TTC549 (cell line): Measurements from ENCODE around the gene SH3D21.

Source experiments
- FAIRE-seq: peaks from 2 replicates; lab custom pipeline; 2012; peaks lifted over from hg19 to GRCh38; lab: Jason Lieb, UNC

SH3D21 gene

DNA sequence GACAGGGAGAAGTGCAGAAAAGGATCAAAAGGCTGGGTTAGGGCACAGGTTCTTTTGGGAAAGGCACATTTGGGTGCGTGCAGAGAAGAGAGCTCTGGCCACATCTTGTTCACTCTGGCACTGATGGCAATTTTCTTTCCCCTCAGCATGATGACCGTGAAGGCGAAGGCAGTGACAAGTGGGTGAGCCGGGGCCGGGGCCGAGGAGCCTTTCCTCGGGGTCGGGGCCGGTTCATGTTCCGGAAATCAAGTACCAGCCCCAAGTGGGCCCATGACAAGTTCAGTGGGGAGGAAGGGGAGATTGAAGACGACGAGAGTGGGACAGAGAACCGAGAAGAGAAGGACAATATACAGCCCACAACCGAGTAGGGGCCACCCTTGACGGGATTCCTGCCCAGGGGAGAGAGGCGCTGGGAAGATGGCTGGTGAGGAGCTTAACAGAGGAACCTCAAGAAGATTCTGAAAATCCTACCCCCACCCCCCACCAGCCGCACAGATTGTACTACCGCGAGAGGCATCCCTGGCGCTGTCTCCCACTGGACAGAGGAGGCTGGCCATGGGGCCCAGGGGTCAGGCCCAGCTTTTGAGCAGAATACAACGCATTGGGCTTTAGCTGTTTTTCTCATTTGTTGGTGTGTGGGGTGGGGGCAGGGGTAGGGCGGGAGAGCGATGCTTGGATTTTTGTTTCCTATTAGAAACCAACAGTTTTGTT is 2.4 kb upstream of the SH3D21 start:
- no peak for FAIRE-seq

DNA sequence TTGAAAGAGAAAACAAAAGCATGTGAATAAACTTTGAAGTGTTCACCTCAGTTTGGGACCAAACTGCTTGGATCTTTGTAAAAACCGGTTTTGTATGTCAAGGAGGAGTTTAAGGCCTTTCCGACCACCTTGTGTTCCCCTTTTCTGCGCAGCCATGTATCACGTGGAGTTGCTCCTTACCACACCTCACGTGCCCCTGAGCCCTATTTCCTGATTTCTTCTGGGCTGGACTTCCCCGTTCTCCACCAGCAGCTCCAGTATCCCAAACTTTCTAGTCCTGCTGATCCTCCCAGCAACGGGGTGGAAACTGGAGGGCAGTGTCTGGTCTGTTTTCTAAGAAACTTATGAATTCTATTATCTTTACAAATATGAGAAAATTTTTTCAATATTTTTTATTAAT is 1.6 kb upstream of the SH3D21 start:
- FAIRE-seq, result no peak

DNA sequence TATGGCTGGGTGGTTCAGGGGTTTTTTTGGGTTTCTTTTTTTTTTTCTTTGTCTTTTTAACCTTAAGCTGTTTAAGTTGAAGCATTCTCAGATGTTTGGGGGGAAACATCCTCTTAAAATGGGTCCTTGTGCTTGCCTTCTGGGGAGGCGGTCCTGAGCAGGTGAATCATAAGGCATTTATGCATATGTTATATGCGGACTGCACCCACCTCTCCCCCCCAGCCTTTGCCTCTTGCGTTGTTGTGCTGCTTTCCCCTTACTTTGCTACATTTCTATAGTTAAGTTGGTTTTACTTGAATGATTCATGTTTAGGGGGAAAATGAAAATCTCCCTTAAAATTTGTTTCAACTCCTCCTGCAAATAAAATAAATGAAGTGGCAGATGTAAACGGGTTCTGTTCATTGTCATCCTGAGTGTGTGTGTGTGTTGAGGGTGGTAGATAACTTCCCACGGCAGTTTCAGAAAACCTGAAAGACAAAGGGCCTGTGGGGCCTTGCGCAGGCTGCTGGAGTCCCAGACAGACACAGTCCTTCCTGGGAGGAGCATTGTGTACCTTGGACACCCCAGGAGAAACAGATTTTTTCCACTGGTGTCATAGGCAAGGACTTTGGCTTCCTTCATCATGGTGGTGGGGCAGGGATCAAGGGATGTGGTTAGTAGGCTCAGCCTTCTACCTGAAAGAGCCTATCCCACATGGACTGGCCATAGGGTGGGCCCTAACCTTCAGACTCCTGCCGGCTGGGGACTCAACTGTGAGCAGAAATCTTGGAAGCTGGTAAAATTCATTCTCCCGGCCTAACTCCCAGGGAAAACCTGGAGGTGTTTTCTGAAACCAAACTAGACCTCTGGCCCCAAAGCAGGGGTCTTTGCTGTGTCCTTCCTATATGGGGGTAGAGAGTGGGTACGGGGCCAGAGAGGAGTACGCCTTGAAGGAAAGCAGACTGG is 926 bp upstream of the SH3D21 start:
- no peak for FAIRE-seq

DNA sequence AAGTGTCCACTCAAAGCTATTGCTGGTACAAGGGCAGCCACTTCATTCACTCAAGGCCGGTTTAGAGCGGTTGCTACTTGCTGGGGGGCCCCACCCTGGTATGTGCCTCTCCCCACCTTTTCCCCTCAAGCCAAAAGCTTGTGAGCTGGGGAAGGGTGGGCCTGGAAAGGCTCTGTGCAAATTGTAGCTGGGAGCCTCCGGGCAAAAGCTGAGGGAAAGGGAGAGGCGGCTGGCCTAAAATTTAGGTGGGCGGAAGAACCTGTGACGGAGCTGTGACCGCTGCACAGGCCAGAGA is 306 bp upstream of the SH3D21 start:
- no peak for FAIRE-seq

DNA sequence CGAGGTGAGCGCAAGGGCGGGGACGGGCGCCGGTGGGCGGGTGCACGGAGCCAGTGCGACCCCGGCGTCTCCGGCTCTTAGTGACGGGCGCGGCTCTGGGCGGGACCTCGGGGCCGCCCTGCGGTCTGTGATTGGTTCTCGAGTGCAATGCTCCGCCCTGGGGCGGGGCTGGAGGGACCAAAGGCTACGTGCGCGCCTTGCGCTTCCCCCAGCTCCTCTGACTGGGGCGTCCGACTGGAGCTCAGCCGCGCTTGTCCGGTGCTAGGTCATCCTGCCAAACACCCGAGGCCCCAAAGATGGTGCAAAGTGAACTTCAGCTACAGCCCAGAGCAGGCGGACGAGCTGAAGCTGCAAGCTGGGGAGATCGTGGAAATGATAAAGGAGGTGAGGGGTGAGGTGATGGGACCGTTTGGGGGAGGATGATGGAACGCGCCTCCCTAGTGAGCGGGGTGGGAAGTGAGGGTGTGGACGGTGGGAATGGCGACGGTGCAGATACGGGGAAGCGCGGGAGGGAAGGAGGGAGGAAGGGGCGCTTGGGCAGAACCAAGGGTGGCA is 811 bp downstream of the SH3D21 start:
- FAIRE-seq, result no peak

DNA sequence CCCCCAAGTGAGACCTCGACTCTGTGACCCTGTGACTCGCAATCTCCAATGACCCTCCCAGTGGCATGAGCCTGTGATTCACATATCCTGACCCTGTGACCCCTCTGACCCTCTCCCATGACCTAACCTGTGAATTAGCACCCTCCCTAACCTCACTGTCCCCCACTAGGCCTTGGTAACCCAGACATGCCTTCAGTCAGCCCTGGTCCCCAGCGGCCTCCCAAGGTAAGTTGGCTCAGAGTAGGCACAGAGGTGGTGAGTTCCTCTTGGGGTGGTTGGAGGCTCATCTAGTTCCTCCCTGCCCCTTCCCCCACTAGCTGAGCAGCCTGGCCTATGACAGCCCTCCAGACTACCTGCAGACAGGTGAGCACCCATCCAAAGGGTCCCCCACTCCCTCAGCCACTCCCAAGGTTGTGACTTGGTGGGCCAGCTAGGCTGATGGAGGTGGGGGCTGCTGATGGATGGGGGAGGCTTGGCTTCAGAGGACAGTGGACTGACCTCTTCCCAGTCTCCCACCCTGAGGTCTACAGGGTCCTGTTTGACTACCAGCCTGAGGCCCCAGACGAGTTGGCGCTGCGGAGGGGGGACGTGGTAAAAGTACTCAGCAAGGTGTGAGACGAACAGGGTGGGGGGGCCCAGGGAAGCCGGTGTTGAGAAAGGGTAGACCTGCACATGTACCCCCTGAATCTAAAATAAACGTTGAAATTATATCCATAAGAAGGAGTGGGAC is 1.6 kb downstream of the SH3D21 start:
- no peak for FAIRE-seq

DNA sequence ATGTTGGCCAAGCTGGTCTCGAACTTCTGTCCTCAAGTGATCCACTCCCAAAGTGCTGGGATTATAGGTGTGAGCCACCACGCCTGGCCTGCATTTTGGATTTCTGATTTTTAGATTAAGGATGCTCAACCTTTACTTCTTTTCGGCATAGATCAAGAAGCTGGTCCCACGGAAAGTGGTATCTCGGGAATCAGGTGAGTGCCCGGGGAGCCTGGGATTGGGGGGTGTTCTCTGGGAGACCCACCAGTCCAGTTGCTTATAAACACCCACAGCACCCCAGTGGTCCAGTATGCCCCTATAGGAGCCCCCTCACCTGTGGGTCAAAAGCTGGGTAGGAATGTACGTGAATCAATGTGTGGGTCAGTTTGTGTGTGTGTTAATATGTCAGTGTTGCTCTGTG is 3.2 kb downstream of the SH3D21 start:
- FAIRE-seq, result no peak

DNA sequence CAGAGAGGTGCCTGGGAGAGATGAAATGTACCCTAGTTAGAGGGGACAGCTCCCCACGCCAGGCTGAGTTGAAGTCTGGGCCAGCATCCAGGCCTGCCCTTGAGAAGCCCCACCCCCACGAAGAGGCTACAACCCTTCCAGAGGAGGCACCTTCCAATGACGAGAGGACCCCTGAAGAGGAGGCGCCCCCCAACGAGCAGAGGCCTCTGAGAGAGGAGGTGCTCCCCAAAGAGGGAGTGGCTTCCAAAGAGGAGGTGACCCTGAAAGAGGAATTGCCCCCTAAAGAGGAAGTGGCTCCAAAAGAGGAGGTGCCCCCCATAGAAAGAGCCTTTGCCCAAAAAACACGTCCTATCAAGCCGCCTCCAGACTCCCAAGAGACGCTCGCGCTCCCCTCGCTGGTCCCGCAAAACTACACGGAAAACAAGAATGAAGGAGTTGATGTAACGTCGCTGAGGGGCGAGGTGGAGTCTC is 14.2 kb downstream of the SH3D21 start:
- FAIRE-seq, result no peak

DNA sequence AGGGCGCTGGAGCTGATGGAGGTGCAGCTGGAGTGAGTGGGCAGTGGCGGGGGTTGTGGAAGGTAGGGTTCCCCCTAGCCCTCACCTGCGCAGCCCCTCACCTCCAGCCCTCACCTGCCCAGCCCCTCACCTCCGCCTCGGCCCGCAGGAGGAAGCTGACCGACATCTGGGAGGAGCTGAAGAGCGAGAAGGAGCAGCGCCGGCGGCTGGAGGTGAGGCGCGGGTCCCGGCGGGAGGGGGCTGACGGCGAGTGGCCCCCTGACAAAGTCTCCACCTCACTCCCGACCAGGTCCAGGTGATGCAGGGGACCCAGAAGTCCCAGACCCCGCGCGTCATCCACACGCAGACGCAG is 14.6 kb downstream of the SH3D21 start:
- FAIRE-seq, result no peak

DNA sequence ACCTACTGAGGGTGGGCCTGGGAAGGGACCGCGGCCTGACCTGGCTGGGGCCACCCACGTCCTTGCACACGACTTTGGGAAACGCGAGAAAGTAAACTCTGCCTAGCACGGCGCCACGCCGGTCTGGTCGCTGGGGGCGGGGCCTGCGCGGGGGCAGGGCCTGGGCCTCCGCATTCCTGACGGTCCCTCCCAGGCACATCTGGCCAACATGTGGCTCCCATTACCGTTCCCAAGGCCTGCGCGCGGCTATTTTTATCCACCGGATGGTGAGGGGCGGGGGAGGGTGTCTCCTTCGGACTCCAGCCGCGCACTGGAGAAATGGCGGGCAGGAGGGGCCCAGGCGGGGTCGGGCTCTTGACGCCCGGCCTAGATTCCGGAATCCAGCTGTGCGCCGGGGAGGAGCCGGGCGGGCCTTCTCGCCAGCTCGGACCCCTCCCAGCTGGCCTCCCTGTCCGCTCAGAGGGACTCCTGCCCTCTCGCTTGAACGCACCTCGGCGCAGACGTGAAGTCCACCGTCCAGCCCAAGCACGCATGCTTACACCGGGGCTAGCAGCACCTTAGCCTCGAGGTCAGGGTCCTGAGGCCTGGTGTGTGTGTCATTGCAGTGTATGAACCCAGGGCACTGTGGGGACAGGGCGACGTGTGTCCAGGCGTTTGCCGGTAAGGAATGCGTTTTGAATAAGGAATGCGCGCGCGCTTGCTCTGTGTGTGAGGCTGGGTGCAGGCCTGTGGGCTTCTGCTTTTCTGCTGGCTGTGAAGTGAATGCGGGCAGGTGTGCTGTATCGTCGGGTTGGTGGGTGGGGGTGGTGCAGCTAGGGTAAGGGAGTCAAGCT is 15.2 kb downstream of the SH3D21 start:
- no peak for FAIRE-seq

DNA sequence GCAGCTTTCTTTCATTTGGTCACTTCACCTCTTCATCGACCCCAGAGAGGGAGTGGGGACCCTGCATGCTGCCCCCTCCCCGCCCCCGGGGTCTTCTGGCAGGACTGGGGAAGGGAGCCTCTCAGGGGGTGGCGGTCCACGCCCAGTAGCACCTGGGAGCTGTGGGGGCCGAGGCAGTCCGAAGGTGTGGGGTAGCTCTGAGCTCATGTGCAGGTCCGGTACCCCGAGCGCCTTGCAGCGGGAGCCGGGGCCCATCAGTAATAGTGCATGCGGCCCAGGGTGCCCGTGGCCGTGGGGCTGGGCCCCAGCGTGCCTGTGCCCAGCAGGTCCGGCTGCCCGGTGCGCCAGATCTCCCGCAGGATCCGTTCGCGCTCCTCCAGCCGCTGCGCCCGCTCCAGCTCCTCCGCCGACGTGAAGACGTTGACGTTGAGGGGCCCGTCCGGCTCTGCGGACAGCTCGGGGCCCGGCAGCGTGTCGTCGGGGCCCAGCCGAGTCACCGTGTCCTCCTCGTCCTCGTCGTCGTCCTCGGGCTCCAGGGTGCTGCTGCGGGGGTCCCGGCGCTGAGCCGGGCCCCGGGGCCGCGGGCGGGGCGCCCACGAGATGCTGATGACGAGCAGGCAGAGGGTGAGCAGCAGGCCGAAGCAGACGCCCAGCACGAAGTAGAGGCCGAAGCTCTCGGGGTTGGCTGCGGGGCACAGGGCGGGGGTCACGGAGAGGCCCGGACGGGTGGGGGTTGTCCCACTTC is 16.0 kb downstream of the SH3D21 start:
- FAIRE-seq, result no peak

DNA sequence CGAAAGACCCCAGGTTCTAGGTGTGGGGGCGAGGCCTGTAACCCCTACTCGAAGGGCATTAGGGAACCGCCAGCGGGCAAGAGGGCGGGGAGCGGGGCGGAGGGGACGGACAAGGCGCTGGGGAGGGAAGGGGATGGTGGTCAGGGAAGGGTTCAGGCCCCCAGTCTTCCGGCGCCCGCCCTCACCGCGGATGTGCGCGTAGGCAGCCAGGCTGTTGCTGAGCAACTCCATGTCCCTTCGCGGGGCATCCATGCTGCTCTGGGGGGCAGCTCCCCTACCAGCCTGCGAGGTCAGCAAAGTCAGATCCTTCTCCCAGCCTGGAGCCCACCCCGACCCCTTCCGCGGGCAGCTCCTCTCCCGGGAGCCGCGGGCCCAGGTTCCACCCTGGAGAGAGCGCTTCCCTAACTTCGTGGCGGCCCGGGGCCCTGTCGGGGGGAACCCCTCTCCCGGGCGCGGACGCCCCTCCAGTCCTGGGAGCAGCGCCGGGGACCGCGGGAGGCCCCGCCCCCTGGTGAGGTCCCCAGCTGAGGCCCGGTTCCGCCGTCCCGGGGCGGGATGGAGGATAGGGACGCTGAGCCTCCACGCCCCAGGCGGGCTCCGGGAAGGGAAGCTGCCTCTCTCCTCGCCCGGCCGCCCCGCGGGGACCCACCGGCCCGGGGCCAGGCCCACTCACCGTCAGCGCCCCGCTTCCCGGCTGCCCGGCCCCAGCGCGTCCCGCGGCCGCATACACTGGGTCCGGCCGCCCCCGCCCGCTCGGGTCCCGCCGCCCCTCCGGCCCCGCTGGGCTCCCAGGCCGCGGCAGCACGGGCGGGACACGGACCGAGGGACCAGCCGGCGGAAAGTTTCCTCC is 16.8 kb downstream of the SH3D21 start:
- FAIRE-seq, result no peak

DNA sequence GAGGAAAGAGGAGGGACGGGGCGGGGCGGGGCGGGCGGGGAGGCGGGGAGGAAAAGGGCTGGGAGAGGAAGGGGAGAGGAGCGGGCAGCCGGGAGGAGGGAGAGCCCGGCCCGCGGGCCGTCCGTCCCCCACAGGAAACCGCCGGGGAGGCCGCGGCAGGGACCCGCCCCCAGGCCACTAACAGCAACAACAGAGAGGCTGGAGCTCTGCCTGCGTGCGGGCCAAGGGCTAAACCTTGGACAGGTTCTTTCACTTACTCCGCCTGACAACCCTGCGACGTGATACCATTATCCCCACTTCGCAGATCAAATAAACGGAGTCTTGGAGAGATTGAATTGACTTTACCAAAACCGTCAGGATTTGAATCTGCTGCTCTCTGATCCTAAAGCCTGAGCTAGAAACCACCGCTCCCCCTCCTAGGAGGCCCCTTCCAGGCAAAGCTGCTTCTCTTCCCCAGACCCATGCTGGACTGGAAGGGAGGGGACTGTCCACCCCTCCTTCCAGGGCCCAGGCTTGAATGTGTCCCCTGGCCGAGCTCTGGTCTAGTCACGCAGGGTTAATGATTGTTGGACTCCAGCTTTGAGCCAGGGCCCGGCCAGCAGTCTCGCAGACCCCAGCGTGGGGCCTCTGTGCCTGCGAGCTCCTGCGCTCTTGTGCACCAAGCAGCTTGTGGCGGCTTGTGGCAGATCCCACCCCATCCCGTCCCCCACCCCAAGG is 17.6 kb downstream of the SH3D21 start, which contains the start of gene EVA1B:
Gene EVA1B (minus strand): TSS at position 10 of the 717 bp plus-strand sequence. CDS start 608 bp downstream, outside the sequence.
- no peak for FAIRE-seq

DNA sequence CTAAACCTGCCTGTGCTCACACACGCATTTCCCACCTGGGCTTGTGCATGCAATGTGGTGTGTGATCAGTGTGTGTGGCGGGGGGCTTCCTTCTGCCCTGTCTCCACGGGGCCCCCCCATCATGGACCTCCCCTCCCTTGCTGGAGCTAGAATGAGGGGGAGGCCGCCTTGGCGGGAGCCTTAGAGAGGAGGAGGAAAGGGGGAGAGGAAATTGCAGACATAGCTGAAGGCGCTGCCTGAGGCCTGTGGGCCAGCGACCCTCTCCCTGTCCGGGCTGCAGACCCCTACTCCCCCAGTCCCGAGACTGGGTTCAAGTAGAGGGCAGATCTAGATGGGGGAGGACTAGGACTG is 18.2 kb downstream of the SH3D21 start:
- no peak for FAIRE-seq

DNA sequence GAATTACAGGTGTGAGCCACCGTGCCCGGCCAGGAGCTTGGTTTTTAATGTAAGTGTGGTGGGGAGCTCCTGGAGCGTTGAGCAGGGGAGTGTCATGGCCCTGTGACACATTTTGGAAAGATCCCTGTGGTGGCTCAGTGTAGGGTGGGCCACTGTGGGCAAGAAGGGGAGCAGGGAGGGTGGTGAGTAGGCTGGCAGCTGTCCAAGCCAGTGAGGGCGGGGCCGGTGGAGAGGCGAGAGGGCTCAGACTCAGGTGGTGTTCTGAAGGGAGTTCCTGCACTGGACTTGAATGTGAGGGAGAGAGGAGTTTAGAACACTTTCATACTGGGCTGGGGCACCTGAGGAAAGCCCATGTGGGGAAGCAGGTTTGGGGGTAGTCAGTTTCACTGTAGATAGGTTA is 20.3 kb downstream of the SH3D21 start:
- no peak for FAIRE-seq

DNA sequence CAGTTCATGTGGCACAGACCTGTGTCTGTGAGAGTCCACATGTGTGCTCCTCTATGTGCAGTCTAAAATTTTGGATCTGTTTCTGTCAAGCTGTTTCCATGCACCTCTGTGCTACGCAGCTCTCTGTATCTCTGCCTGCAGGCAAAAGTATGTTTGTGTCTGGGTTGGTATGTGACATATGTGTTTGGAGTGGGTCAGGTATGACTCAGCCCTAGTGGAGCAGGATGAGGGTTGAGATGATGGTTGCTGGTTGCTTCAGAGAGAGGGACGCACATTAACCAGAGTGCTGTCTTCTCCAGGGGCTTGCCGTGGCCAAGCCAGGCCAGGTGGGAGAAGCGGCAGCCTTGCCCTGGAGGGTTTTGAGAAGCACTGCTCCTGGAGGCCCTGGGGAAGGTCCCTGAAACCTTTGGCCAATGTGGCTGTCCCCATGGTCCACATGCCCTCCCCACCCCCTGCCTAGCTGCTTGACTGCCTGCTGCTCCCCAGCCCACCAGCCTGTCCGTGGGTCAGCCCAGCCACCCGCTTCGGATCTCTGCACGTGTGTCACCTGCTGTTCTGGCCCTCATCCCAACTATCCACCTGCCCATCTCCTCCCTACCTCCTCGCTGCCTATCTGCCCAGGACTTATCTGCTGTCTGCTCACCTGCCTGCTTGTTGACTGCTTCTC is 21.4 kb downstream of the SH3D21 start:
- FAIRE-seq, result no peak

DNA sequence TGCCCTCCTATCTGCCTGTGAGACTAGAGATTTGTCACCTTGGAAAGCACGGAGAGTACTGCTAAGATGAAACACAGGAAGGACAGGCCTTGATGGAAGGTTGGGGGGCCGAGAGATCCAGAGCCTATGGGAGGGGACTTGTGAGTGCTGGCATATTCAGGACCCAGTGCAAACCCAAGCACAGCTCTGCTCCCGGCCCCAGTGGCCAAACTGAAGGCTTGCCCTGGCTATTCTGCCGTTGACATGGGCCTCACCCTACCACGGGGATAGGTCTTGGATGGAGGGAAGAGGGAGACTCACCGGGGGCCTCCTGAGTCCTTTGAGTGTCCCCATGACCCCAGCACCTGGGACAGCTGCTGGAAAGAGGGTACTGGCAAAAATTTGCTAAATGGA is 21.9 kb downstream of the SH3D21 start:
- no peak for FAIRE-seq

DNA sequence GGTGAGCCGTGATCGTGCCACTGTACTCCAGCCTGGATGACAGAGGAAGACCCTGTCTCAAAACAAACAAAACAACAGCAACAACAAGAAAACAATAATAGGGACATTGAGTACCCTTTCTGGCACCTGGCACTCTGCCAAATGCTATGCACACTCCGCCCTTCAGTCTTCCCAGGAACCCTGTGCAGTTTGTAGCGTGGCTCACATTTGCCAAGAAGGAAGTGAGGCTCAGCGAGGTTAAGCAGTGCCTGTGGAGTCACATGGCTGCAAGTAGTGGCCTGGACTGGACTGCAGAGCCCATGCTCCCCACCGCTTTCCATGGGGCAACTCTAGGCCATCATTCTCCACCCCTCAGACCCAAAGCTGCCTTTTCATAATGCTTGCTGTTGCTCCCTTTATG is 22.5 kb downstream of the SH3D21 start:
- FAIRE-seq, result no peak

DNA sequence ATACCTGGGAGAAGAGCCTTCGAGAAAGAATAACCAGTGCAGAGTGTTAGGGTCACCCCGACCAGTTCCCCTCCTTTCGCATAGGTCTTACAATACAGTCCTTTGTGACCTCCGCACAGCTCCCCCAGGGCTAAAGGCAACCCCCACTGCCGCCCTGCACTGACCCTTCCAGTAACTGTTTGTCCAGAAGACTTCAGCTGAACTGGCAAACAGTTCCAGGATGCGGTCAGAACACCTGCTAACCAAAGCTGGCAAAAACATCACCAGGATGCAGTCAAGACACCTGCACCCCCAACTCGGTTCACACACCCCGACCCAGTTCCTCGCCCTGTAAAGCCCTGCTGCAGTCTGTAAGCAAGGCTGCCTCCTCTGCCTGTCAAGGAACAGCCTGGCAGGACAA is 23.6 kb downstream of the SH3D21 start:
- no peak for FAIRE-seq
